ENCODE measurements around the gene AKNA. TPM values are rescaled to one million over a fixed set of nuclear protein-coding genes. Genes with fewer than 3 reads are reported as not detected.

Gene AKNA
- total and polyA plus RNA-seq, 2 of the 8 experiments (the other 6 are each of a cell fraction or from before 2014, with no cell fraction given) = 21.0 to 27.4 TPM

- no peak overlapping the region for H2AK5ac ChIP-seq (ENCODE audit: low read depth, low read length)
- ChIA-PET CTCF (ENCODE audit: partially characterized antibody) (interaction anchor here (0.6 to 22.5 kb wide), 6 partner anchors 8 to 229 kb away, joined by 3 to 271 read pairs (median 4); no protein-coding TSS in a partner anchor), POLR2A (ENCODE audit: partially characterized antibody) (interaction anchor here (2.1 kb wide), 1 partner anchor 26 kb away, joined by 4 read pairs; no protein-coding TSS in a partner anchor)
- no peak overlapping the region for H2BK12ac ChIP-seq (ENCODE audit: low read depth, low read length)
- no peak overlapping the region for H3K23ac ChIP-seq (ENCODE audit: insufficient read length)
- H3K4me2 ChIP-seq (ENCODE audit: insufficient read depth in 1 of 2, low read depth in 2 of 2, low read length in 2 of 2) = no peak overlapping the region
- H2AFZ ChIP-seq (ENCODE audit: low read length) = no peak overlapping the region
- H4K5ac ChIP-seq (ENCODE audit: insufficient read length, low read depth, low read length) = no peak overlapping the region
- no peak overlapping the region for H3K27ac ChIP-seq (ENCODE audit: low read depth, low read length)
- 87% methylated on average over 12 of the region's 12 CpGs; no CpG with 5 or more reads in 1 of the 2 experiments for WGBS, 2 experiments (ENCODE audit: extremely low coverage in 1 of 2, insufficient coverage in 1 of 2, insufficient read length in 1 of 2, insufficient replicate concordance in 2 of 2, low coverage in 1 of 2, low lambda C conversion rate in 2 of 2, missing lambda C conversion rate in 1 of 2)
- no peak overlapping the region for H2BK120ac ChIP-seq (replicated peaks; ENCODE audit: low read depth, low read length)
- H4K20me1 ChIP-seq (replicated peaks in 1 of 2; ENCODE audit: control insufficient read depth in 1 of 2, insufficient read depth in 2 of 2, low read length in 2 of 2) = peaks cover 0 to 2% of the 10 kb centered on the region in 2 experiments
- no peak overlapping the region for H2BK5ac ChIP-seq (ENCODE audit: low read depth, low read length)
- no peak overlapping the region for H3K18ac ChIP-seq (ENCODE audit: extremely low read depth, low read length)
- H2BK15ac ChIP-seq (ENCODE audit: low read length) = no peak overlapping the region
- H3K79me2 ChIP-seq (ENCODE audit: control insufficient read depth in 1 of 2, insufficient read depth in 2 of 2, low read length in 2 of 2) = no peaks in the 10 kb centered on the region
- H3K14ac ChIP-seq (ENCODE audit: insufficient read length) = no peak overlapping the region
- TF ChIP-seq KDM5A (IDR thresholded peaks at IDR 0.05; ENCODE audit: low read length) = no peak
- DNase-seq (ENCODE audit: low read depth in 1 of 2, low spot score in 2 of 2) (no peak), FAIRE-seq (no peak)
- H3K27me3 ChIP-seq (replicated peaks in 1 of 4; ENCODE audit: control insufficient read depth in 3 of 4, extremely low read depth in 1 of 4, insufficient read depth in 3 of 4, low read length in 3 of 4) = no peaks in the 10 kb centered on the region; a peak in 1 of 7 replicates
- no peak overlapping the region for H2BK20ac ChIP-seq (ENCODE audit: low read length)
- no peaks in the 10 kb centered on the region for H3K23me2 ChIP-seq (ENCODE audit: low read depth, low read length)
- H3K4ac ChIP-seq (replicated peaks; ENCODE audit: insufficient read length, low read depth, low read length) = no peak overlapping the region
- no peak overlapping the region for H4K91ac ChIP-seq (replicated peaks; ENCODE audit: insufficient read length, low read length)
- H3K36me3 ChIP-seq (ENCODE audit: control insufficient read depth in 2 of 4, insufficient read depth in 4 of 4, low read length in 3 of 4) = no peaks in the 10 kb centered on the region; a peak in 1 of 8 replicates
- H3K79me1 ChIP-seq (ENCODE audit: low read depth, low read length) = no peaks in the 10 kb centered on the region
- no peak overlapping the region; the same call in 1 of the 2 replicates for H4K8ac ChIP-seq (ENCODE audit: extremely low read depth, insufficient read depth, low read length)
- no peak overlapping the region for H3K56ac ChIP-seq (replicated peaks; ENCODE audit: insufficient read length, low read depth, low read length)
- H3K9me3 ChIP-seq (ENCODE audit: insufficient read depth in 2 of 2, low read depth in 1 of 2, low read length in 1 of 2) = no peaks in the 10 kb centered on the region
- no peak overlapping the region for H3K9ac ChIP-seq (replicated peaks in 1 of 4; ENCODE audit: extremely low read depth in 1 of 4, low read depth in 3 of 4, low read length in 3 of 4)
- peaks cover 0 to 8% (median 4%) of the 10 kb centered on the region in 4 experiments; a peak in 3 of 7 replicates for H3K4me1 ChIP-seq (replicated peaks in 1 of 4; ENCODE audit: control insufficient read depth in 3 of 4, insufficient read depth in 4 of 4, low read length in 3 of 4)
- no peak overlapping the region for H3K4me3 ChIP-seq (ENCODE audit: extremely low read depth in 1 of 4, insufficient read depth in 2 of 4, low read depth in 3 of 4, low read length in 4 of 4)
Measured at GRCh38 chr9:114424126-114424525, 36.3 kb upstream of the AKNA start.
